Retinal pigment epithelial cell (primary cell): Measurements from ENCODE around the gene NUP58.

Experiments
- DNase-seq: peaks from one replicate; pipeline ENCODE4 v3.0.0-alpha.2; 2010; ENCODE audit warnings: low read depth
- H3K4me3 ChIP-seq: 2 replicates; pipeline ENCODE4 v1.5.1; 2011; ENCODE audit warnings: mild to moderate bottlenecking, low read length, control low read depth, moderate library complexity
- CTCF ChIP-seq: conservative IDR thresholded peaks from 2 replicates; pipeline ENCODE4 v1.5.1; 2011; ENCODE audit warnings: low read depth, low read length, control low read depth, inconsistent platforms

The NUP58 gene

GRCh38 chr13:25329706-25330105, 28.3 kb downstream of the NUP58 start:
- no peak for TF ChIP-seq CTCF
- H3K4me3 ChIP-seq, result no peak overlapping the region
- no peak for DNase-seq

- no peak overlapping the region for H3K4me3 ChIP-seq
- DNase-seq, result no peak
- TF ChIP-seq CTCF, result no peak
Observed at GRCh38 chr13:25330541-25330940, 29.1 kb downstream of the NUP58 start.

GRCh38 chr13:25335856-25336255, 34.4 kb downstream of the NUP58 start:
- TF ChIP-seq CTCF, result no peak
- no peak overlapping the region for H3K4me3 ChIP-seq
- DNase-seq, result no peak

GRCh38 chr13:25345576-25345975, 44.2 kb downstream of the NUP58 start:
- no peak overlapping the region for H3K4me3 ChIP-seq
- no peak for DNase-seq
- no peak for TF ChIP-seq CTCF

GRCh38 chr13:25347151-25347550, 45.7 kb downstream of the NUP58 start:
- H3K4me3 ChIP-seq, result no peak overlapping the region
- no peak for DNase-seq
- no peak for TF ChIP-seq CTCF

- TF ChIP-seq CTCF, result no peak
- no peak for DNase-seq
Observed at GRCh38 chr13:25351404-25351803, 50.0 kb downstream of the NUP58 start.

GRCh38 chr13:25352230-25352629, 50.8 kb downstream of the NUP58 start:
- DNase-seq, result no peak
- TF ChIP-seq CTCF, result no peak
- no peak overlapping the region for H3K4me3 ChIP-seq

More at GRCh38 chr13:25351404-25351803, 50.0 kb downstream of the NUP58 start:
- H3K4me3 ChIP-seq, result no peak overlapping the region
